T1000 (cell line): ENCODE measurements around the gene KIAA0319L.
A peak's percentile ranks its signal among the peaks of the same experiment; 100 is the strongest.
"Not testable (repeated sequence)": the region's sequence is repeated elsewhere in the genome, so short reads cannot be mapped to it uniquely, and the experiment has no call there.

Experiments used
- DNase-seq: peaks from one replicate; lab custom pipeline; 2025; ENCODE audit warnings: mixed read lengths; lab: John Stamatoyannopoulos, UW

KIAA0319L gene

GRCh38 chr1:35488336-35488735, 68.9 kb downstream of the KIAA0319L start:
- no peak for DNase-seq

GRCh38 chr1:35486858-35487408, 70.3 kb downstream of the KIAA0319L start:
- no peak for DNase-seq

- DNase-seq: no peak
Observed at GRCh38 chr1:35481229-35481628, 76.0 kb downstream of the KIAA0319L start.

GRCh38 chr1:35477870-35478269, 79.3 kb downstream of the KIAA0319L start:
- DNase-seq: no peak

GRCh38 chr1:35475856-35476674, 81.1 kb downstream of the KIAA0319L start:
- no peak for DNase-seq

- no peak for DNase-seq
Observed at GRCh38 chr1:35475356-35475755, 81.8 kb downstream of the KIAA0319L start.

GRCh38 chr1:35473216-35473615, 84.0 kb downstream of the KIAA0319L start:
- DNase-seq: not testable (repeated sequence)

GRCh38 chr1:35470977-35471613, 86.1 kb downstream of the KIAA0319L start:
- DNase-seq: no peak

GRCh38 chr1:35466120-35466519, 91.1 kb downstream of the KIAA0319L start:
- DNase-seq: no peak

GRCh38 chr1:35463749-35464148, 93.5 kb downstream of the KIAA0319L start:
- not testable (repeated sequence) for DNase-seq

GRCh38 chr1:35463232-35463631, 94.0 kb downstream of the KIAA0319L start:
- no peak for DNase-seq

- DNase-seq: no peak
Observed at GRCh38 chr1:35461966-35462651, 95.1 kb downstream of the KIAA0319L start.

GRCh38 chr1:35460796-35461195, 96.4 kb downstream of the KIAA0319L start:
- no peak for DNase-seq

GRCh38 chr1:35454616-35455015, 102.6 kb downstream of the KIAA0319L start:
- no peak for DNase-seq

GRCh38 chr1:35454176-35454575, 103.0 kb downstream of the KIAA0319L start:
- DNase-seq: no peak

GRCh38 chr1:35453031-35453430, 104.2 kb downstream of the KIAA0319L start:
- DNase-seq: no peak

GRCh38 chr1:35452106-35452774, 105.0 kb downstream of the KIAA0319L start:
- no peak for DNase-seq

- DNase-seq: peak; percentile 45
Observed at GRCh38 chr1:35451125-35451528, 106.1 kb downstream of the KIAA0319L start.

- peak; percentile 52 for DNase-seq
Observed at GRCh38 chr1:35449334-35450008, 107.7 kb downstream of the KIAA0319L start.

GRCh38 chr1:35448344-35448801, 108.8 kb downstream of the KIAA0319L start:
- DNase-seq: peak; percentile 39

GRCh38 chr1:35447278-35447677, 109.9 kb downstream of the KIAA0319L start:
- DNase-seq: no peak

- no peak for DNase-seq
Observed at GRCh38 chr1:35444519-35444774, 112.8 kb downstream of the KIAA0319L start.
